KMS-11 (cell line): ENCODE measurements around the gene PKD2L2.

Source experiments
- H2AFZ ChIP-seq: fragments of 200-600 bp; sonication (generic); 2 replicates; pipeline ENCODE4 v1.6.1; 2016; ENCODE audit warnings: antibody characterized with exemption, mixed run types, low read depth
- H3K27ac ChIP-seq: fragments of 200-600 bp; sonication (generic); 2 replicates; pipeline ENCODE4 v1.6.1; 2016; ENCODE audit warnings: mild to moderate bottlenecking, mixed run types
- H3K27me3 ChIP-seq: fragments of 200-600 bp; sonication (generic); 2 replicates; pipeline ENCODE4 v1.6.1; 2017; ENCODE audit warnings: mild to moderate bottlenecking, low read depth, mixed run types, moderate library complexity; ENCODE audit not compliant: insufficient read depth
- H3K36me3 ChIP-seq: fragments of 200-600 bp; sonication (generic); 2 replicates; pipeline ENCODE4 v1.6.1; 2017; ENCODE audit warnings: mild to moderate bottlenecking, mixed run types; ENCODE audit not compliant: insufficient read depth
- H3K4me1 ChIP-seq: fragments of 200-600 bp; sonication (generic); 2 replicates; pipeline ENCODE4 v1.6.1; 2016; ENCODE audit warnings: mild to moderate bottlenecking, low read depth, mixed run types; ENCODE audit not compliant: poor library complexity, severe bottlenecking
- H3K4me2 ChIP-seq: fragments of 200-600 bp; sonication (generic); 2 replicates; pipeline ENCODE4 v1.7.0; 2016; ENCODE audit warnings: mild to moderate bottlenecking, mixed run types
- H3K4me3 ChIP-seq: fragments of 200-600 bp; sonication (generic); IDR thresholded peaks from 2 replicates; pipeline ENCODE4 v1.6.1; 2017; ENCODE audit warnings: low read depth, low read length, mixed read lengths; ENCODE audit not compliant: insufficient read depth
- H3K79me2 ChIP-seq: fragments of 200-600 bp; sonication (generic); 2 replicates; pipeline ENCODE4 v1.6.1; 2016; ENCODE audit warnings: low read depth, mixed run types; ENCODE audit not compliant: insufficient read depth
- H3K9ac ChIP-seq: fragments of 200-600 bp; sonication (generic); 2 replicates; pipeline ENCODE4 v1.6.1; 2016; ENCODE audit warnings: mild to moderate bottlenecking, mixed run types
- H4K20me1 ChIP-seq: fragments of 200-600 bp; sonication (generic); 2 replicates; pipeline ENCODE4 v1.6.1; 2016; ENCODE audit warnings: mild to moderate bottlenecking, mixed run types; ENCODE audit not compliant: insufficient read depth
- TF ChIP-seq, protein P1 (sequence below): fragments of 200-600 bp; sonication (generic); conservative IDR thresholded peaks from 2 replicates; pipeline ENCODE4 v1.6.1; 2017; ENCODE audit warnings: low read depth, mild to moderate bottlenecking, antibody characterized with exemption, low read length, moderate library complexity, mixed read lengths

PKD2L2 gene

DNA sequence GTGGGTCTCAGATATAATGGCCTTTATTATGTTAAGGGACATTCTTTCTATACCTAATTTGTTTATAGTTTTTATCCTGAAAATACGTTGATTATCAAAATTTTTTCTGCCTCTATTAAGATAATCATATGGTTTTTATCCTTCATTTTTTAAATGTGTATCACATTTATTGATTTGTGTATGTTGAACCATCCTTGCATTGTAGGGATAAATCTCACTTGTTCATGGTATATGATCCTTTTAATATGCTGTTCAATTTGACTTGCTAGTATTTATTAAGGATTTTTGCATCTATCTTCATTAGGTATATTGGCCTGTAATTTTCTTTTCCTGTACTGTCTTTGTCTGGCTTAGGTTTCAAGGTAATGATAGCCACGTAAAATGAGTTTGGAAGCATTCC, 25.5 kb downstream of the PKD2L2 start:
- H3K36me3 ChIP-seq: no peaks in the 10 kb centered on the region
- no peak overlapping the region for H3K4me2 ChIP-seq
- no peaks in the 10 kb centered on the region for H3K27me3 ChIP-seq
- TF ChIP-seq, protein P1, sequence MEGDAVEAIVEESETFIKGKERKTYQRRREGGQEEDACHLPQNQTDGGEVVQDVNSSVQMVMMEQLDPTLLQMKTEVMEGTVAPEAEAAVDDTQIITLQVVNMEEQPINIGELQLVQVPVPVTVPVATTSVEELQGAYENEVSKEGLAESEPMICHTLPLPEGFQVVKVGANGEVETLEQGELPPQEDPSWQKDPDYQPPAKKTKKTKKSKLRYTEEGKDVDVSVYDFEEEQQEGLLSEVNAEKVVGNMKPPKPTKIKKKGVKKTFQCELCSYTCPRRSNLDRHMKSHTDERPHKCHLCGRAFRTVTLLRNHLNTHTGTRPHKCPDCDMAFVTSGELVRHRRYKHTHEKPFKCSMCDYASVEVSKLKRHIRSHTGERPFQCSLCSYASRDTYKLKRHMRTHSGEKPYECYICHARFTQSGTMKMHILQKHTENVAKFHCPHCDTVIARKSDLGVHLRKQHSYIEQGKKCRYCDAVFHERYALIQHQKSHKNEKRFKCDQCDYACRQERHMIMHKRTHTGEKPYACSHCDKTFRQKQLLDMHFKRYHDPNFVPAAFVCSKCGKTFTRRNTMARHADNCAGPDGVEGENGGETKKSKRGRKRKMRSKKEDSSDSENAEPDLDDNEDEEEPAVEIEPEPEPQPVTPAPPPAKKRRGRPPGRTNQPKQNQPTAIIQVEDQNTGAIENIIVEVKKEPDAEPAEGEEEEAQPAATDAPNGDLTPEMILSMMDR: no peak
- no peak overlapping the region for H3K9ac ChIP-seq
- H3K4me3 ChIP-seq: no peak overlapping the region
- H4K20me1 ChIP-seq: no peaks in the 10 kb centered on the region
- H3K4me1 ChIP-seq: no peaks in the 10 kb centered on the region
- no peak overlapping the region for H2AFZ ChIP-seq
- H3K27ac ChIP-seq: no peak overlapping the region
- no peaks in the 10 kb centered on the region for H3K79me2 ChIP-seq

DNA sequence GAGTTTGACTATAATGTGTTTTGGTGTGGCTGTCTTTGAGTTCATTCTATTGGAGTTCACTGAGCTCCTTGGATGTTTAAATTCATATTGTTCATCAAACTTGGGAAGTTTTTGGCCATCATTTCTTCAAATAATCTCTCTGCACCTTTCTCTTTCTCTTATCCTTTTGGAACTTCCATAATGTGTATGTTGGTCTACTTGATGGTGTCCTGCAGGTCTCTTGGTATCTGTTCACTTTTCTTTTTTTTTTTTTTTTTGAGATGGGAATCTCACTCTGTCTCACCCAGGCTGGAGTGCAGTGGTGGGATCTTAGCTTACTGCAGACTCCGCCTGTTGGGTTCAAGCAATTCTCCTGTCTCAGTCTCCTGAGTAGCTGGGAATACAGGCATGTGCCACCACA, 27.7 kb downstream of the PKD2L2 start:
- TF ChIP-seq, protein P1: no peak
- Histone ChIP-seq H3K4me2 (no peak overlapping the region), H4K20me1 (no peaks in the 10 kb centered on the region), H3K27me3 (no peaks in the 10 kb centered on the region), H3K79me2 (no peaks in the 10 kb centered on the region), H3K4me1 (no peaks in the 10 kb centered on the region), H3K27ac (no peak overlapping the region), H3K9ac (no peak overlapping the region), H3K36me3 (no peaks in the 10 kb centered on the region), H3K4me3 (no peak overlapping the region), H2AFZ (no peak overlapping the region)

DNA sequence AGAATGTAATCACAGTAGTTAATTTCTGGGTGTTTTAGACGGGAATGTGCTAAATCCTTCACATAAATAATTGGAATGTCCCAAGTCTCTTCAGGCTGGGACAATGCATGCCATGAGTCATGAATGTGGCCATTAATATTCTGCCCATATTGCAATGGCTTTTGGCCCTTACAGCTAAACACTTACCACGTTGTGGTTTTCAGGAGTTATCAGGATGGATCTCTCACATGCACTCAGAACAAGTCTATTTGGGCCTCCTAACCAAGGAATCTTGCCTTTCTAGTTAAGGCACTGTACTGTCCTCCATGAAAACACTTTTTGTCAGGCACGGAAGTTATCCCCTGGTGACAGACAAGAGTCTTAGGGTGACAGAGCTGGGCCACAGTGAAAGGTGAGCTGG, 32.7 kb downstream of the PKD2L2 start:
- Histone ChIP-seq H3K4me2 (no peak overlapping the region), H3K4me1 (no peaks in the 10 kb centered on the region), H3K79me2 (no peaks in the 10 kb centered on the region), H2AFZ (no peak overlapping the region), H4K20me1 (no peaks in the 10 kb centered on the region), H3K27me3 (no peaks in the 10 kb centered on the region), H3K36me3 (no peaks in the 10 kb centered on the region), H3K27ac (no peak overlapping the region), H3K4me3 (no peak overlapping the region), H3K9ac (no peak overlapping the region)
- TF ChIP-seq, protein P1: no peak

DNA sequence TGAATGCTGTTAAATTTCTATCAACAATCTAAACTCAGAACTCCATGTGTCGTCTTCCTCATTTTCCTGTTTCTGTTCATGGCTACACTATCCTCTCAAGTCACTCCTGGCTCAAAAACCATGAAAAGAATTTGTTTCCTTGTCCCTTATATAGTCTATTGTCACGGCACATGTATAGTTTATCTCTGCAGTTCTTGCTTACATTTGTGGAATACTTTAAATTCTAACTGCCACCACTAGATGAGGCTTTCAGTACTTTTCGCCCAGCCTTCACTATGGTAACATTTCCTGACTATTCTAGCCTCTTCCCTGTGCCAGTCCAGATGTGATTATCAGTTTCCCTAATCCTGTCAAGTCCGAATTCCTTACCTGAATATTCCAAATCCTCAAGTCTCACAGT, 34.6 kb downstream of the PKD2L2 start:
- H3K4me3 ChIP-seq: no peak overlapping the region
- no peak overlapping the region for H2AFZ ChIP-seq
- no peaks in the 10 kb centered on the region for H4K20me1 ChIP-seq
- no peaks in the 10 kb centered on the region for H3K36me3 ChIP-seq
- H3K9ac ChIP-seq: no peak overlapping the region
- H3K79me2 ChIP-seq: no peaks in the 10 kb centered on the region
- no peaks in the 10 kb centered on the region for H3K27me3 ChIP-seq
- H3K4me2 ChIP-seq: no peak overlapping the region
- TF ChIP-seq, protein P1: no peak
- no peaks in the 10 kb centered on the region for H3K4me1 ChIP-seq
- no peak overlapping the region for H3K27ac ChIP-seq

DNA sequence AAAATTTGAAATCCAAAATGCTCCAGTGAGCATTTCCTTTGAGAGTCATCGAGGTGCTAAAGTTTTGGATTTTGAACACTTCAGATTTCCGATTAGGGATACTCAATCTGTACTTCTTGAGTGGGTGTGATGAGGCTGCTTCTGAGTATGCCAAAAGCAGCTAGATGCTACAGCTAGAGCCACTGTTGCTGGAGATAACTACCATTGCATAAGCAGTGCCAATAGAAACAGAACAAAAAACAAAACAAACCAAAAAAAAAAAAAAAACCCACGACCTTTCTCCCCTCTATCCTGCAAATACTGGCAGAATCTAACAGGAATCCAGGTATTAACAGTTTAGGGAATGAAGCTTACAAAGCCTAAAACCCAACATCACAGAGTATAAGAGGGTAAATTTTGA, 43.5 kb downstream of the PKD2L2 start:
- H3K36me3 ChIP-seq: no peaks in the 10 kb centered on the region
- no peaks in the 10 kb centered on the region for H3K27me3 ChIP-seq
- TF ChIP-seq, protein P1: no peak
- H3K9ac ChIP-seq: no peak overlapping the region
- H4K20me1 ChIP-seq: no peaks in the 10 kb centered on the region
- H2AFZ ChIP-seq: no peak overlapping the region
- H3K27ac ChIP-seq: no peak overlapping the region
- H3K4me1 ChIP-seq: no peaks in the 10 kb centered on the region
- no peaks in the 10 kb centered on the region for H3K79me2 ChIP-seq
- no peak overlapping the region for H3K4me2 ChIP-seq
- H3K4me3 ChIP-seq: no peak overlapping the region
